ENCODE results near the gene SLC35E1.
A peak's percentile ranks its signal among the peaks of the same experiment; 100 is the strongest.

SLC35E1 gene

GRCh38 chr19:16529466-16530144 lies 42.6 kb downstream of the SLC35E1 start:
- ATAC-seq (ENCODE audit: insufficient read depth, low read depth), result no peak
- no peak overlapping the region for H3K4me3 ChIP-seq (ENCODE audit: low read depth in 1 of 2, low read length in 2 of 2)

GRCh38 chr19:16527971-16528521 lies 44.2 kb downstream of the SLC35E1 start:
- Histone ChIP-seq H3K36me3 (ENCODE audit: insufficient read depth, low read length) (peaks cover 97% of the 10 kb centered on the region), H3K4me2 (ENCODE audit: insufficient read depth, low read length) (no peak overlapping the region), H2AFZ (ENCODE audit: low read depth, low read length) (no peak overlapping the region), H3K4me1 (ENCODE audit: insufficient read depth, low read length) (no peaks in the 10 kb centered on the region), H3K9ac (ENCODE audit: low read depth, low read length) (no peak overlapping the region), H3K79me2 (ENCODE audit: insufficient read depth, low read length) (peaks cover 21% of the 10 kb centered on the region), H3K9me3 (ENCODE audit: insufficient read depth, low read length, severe bottlenecking) (no peaks in the 10 kb centered on the region), H4K20me1 (ENCODE audit: insufficient read depth, low read length) (peaks cover 70% of the 10 kb centered on the region), H3K27me3 (ENCODE audit: insufficient read depth, low read length, poor library complexity) (no peaks in the 10 kb centered on the region), H3K4me3 (ENCODE audit: low read depth in 1 of 2, low read length in 2 of 2) (no peak overlapping the region), H3K27ac (ENCODE audit: low read length) (no peak overlapping the region)
- TF ChIP-seq EZH2 (IDR thresholded peaks at IDR 0.05; ENCODE audit: borderline replicate concordance, low read depth, low read length, severe bottlenecking), result no peak
- peak; percentile 69 for TF ChIP-seq CTCF (IDR thresholded peaks at IDR 0.05; ENCODE audit: borderline replicate concordance, extremely low read depth, low read length, poor library complexity, severe bottlenecking)
- peak; percentile 61 for ATAC-seq (ENCODE audit: insufficient read depth, low read depth)
- DNase-seq, result peak; percentile 43

More at GRCh38 chr19:16529466-16530144, 42.6 kb downstream of the SLC35E1 start:
- no peaks in the 10 kb centered on the region for H3K27me3 ChIP-seq (ENCODE audit: insufficient read depth, low read length, poor library complexity)
- H3K79me2 ChIP-seq (ENCODE audit: insufficient read depth, low read length), result peaks cover 23% of the 10 kb centered on the region
- no peaks in the 10 kb centered on the region for H3K4me1 ChIP-seq (ENCODE audit: insufficient read depth, low read length)
- no peak overlapping the region for H3K27ac ChIP-seq (ENCODE audit: low read length)
- TF ChIP-seq EZH2 (IDR thresholded peaks at IDR 0.05; ENCODE audit: borderline replicate concordance, low read depth, low read length, severe bottlenecking), result no peak
- no peak for TF ChIP-seq CTCF (IDR thresholded peaks at IDR 0.05; ENCODE audit: borderline replicate concordance, extremely low read depth, low read length, poor library complexity, severe bottlenecking)
- H2AFZ ChIP-seq (ENCODE audit: low read depth, low read length), result no peak overlapping the region
- no peak overlapping the region for H3K4me2 ChIP-seq (ENCODE audit: insufficient read depth, low read length)
- DNase-seq, result no peak
- H3K9ac ChIP-seq (ENCODE audit: low read depth, low read length), result no peak overlapping the region
- H4K20me1 ChIP-seq (ENCODE audit: insufficient read depth, low read length), result peaks cover 69% of the 10 kb centered on the region
- H3K36me3 ChIP-seq (ENCODE audit: insufficient read depth, low read length), result peaks cover 100% of the 10 kb centered on the region
- H3K9me3 ChIP-seq (ENCODE audit: insufficient read depth, low read length, severe bottlenecking), result no peaks in the 10 kb centered on the region

- DNase-seq (no peak), ATAC-seq (ENCODE audit: insufficient read depth, low read depth) (no peak)
- H3K4me2 ChIP-seq (ENCODE audit: insufficient read depth, low read length), result no peak overlapping the region
- no peak overlapping the region for H2AFZ ChIP-seq (ENCODE audit: low read depth, low read length)
- no peak overlapping the region for H3K27ac ChIP-seq (ENCODE audit: low read length)
- H3K27me3 ChIP-seq (ENCODE audit: insufficient read depth, low read length, poor library complexity), result no peaks in the 10 kb centered on the region
- peaks cover 97% of the 10 kb centered on the region for H3K36me3 ChIP-seq (ENCODE audit: insufficient read depth, low read length)
- TF ChIP-seq EZH2 (IDR thresholded peaks at IDR 0.05; ENCODE audit: borderline replicate concordance, low read depth, low read length, severe bottlenecking) (no peak), CTCF (IDR thresholded peaks at IDR 0.05; ENCODE audit: borderline replicate concordance, extremely low read depth, low read length, poor library complexity, severe bottlenecking) (no peak)
- no peak overlapping the region for H3K9ac ChIP-seq (ENCODE audit: low read depth, low read length)
- H3K9me3 ChIP-seq (ENCODE audit: insufficient read depth, low read length, severe bottlenecking), result no peaks in the 10 kb centered on the region
- no peak overlapping the region for H3K4me3 ChIP-seq (ENCODE audit: low read depth in 1 of 2, low read length in 2 of 2)
- peaks cover 19% of the 10 kb centered on the region for H3K79me2 ChIP-seq (ENCODE audit: insufficient read depth, low read length)
- H3K4me1 ChIP-seq (ENCODE audit: insufficient read depth, low read length), result no peaks in the 10 kb centered on the region
- peaks cover 70% of the 10 kb centered on the region for H4K20me1 ChIP-seq (ENCODE audit: insufficient read depth, low read length)
Observed at GRCh38 chr19:16527334-16527935, 44.8 kb downstream of the SLC35E1 start.

All from DND-41 (cell line).